HepG2 (cell line): Measurements from ENCODE around the gene MRPS25.

Experiments used
- ELK4 ChIP-seq: sonication (generic); formaldehyde crosslinking; IDR thresholded peaks from 2 replicates; pipeline ENCODE4 v1.9.0; 2021; ENCODE audit warnings: missing genetic modification reagents, borderline replicate concordance
- EZH2 ChIP-seq: conservative IDR thresholded peaks from 2 replicates; pipeline ENCODE4 v1.6.1; 2012; ENCODE audit warnings: mild to moderate bottlenecking, low read depth, low read length, moderate library complexity
- GABPB1 ChIP-seq: IDR thresholded peaks from 2 replicates; pipeline ENCODE4 v1.6.1; 2016; ENCODE audit warnings: mild to moderate bottlenecking, missing genetic modification reagents, moderate library complexity, missing compliant biosample characterization
- HNF4A ChIP-seq: sonication (generic); formaldehyde crosslinking; IDR thresholded peaks from 2 replicates; pipeline ENCODE4 v1.4.0; 2020; ENCODE audit warnings: missing genetic modification reagents
- MAX ChIP-seq: IDR thresholded peaks from 2 replicates; pipeline ENCODE4 v1.6.1; 2012; ENCODE audit warnings: inconsistent platforms
- MYC ChIP-seq: sonication (generic); formaldehyde crosslinking; IDR thresholded peaks from 2 replicates; pipeline ENCODE4 v1.9.0; 2021; ENCODE audit warnings: missing genetic modification reagents, borderline replicate concordance
- POLR2AphosphoS2 ChIP-seq: IDR thresholded peaks from 2 replicates; pipeline ENCODE4 v1.6.1; 2011; ENCODE audit warnings: low read depth, low read length, improper control_type of control experiment
- RCOR2 ChIP-seq: IDR thresholded peaks from 2 replicates; pipeline ENCODE4 v1.6.1; 2016; ENCODE audit warnings: missing biosample characterization, missing genetic modification reagents
- RXRA ChIP-seq: sonication (generic); formaldehyde crosslinking; IDR thresholded peaks from 2 replicates; pipeline ENCODE4 v1.5.1; 2020; ENCODE audit warnings: missing genetic modification reagents
- SMC3 ChIP-seq: IDR thresholded peaks from 2 replicates; pipeline ENCODE4 v1.6.1; 2011; ENCODE audit warnings: low read length, improper control_type of control experiment
- ZFP1 ChIP-seq: IDR thresholded peaks from 2 replicates; pipeline ENCODE4 v1.6.1; 2016
- ZNF121 ChIP-seq: sonication (generic); formaldehyde crosslinking; IDR thresholded peaks from 2 replicates; pipeline ENCODE4 v1.5.0; 2020; ENCODE audit warnings: mild to moderate bottlenecking, missing genetic modification reagents
- ZNF333 ChIP-seq: sonication (generic); formaldehyde crosslinking; IDR thresholded peaks from 2 replicates; pipeline ENCODE4 v1.4.0; 2020; ENCODE audit warnings: mild to moderate bottlenecking, missing genetic modification reagents, borderline replicate concordance

GRCh38 chr3:15063656-15064286, 1.3 kb downstream of the MRPS25 start:
- TF ChIP-seq ZNF333 (CRISPR knock-in tag) (no peak), ELK4 (CRISPR knock-in tag) (no peak), MYC (CRISPR knock-in tag) (no peak), POLR2AphosphoS2 (no peak), ZNF121 (CRISPR knock-in tag) (no peak), MAX (no peak), SMC3 (no peak), RCOR2 (CRISPR knock-in tag) (no peak), RXRA (CRISPR knock-in tag) (no peak), GABPB1 (CRISPR knock-in tag) (no peak), ZFP1 (CRISPR knock-in tag) (no peak), HNF4A (CRISPR knock-in tag) (no peak), EZH2 (no peak)
